ENCODE data around the gene ASCC1. TPM values are rescaled to one million over a fixed set of nuclear protein-coding genes. Genes with fewer than 3 reads are reported as not detected.

ASCC1 gene
- total and polyA plus RNA-seq, 2 of the 13 experiments (the other 11 are each of a cell fraction or from before 2014, with no cell fraction given) = 21.6 to 30.1 TPM

DNA sequence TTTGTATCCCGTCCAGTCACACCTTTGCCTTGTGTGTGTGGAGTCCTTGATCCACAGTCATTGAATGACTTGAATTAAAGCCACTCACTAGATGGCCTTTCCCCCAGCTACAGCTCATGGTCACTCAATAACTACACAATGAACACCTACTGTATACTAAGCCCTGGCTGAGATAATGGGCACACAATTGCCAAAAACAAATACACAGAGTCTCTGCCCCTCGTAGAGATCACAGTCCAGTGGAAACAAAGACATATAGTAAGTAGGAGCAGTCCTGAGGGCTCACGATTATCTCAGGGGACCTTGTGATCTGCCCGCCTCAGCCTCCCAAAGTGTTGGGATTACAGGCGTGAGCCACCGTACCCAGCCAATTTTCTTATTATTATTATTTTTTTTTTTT is 35.6 kb upstream of the ASCC1 start (continued):
- TF ChIP-seq ZNF230 (CRISPR knock-in tag; IDR thresholded peaks at IDR 0.05) (no peak), HNF4G (IDR thresholded peaks at IDR 0.05; ENCODE audit: borderline replicate concordance, low read depth, low read length) (peak; percentile 75), HNF4G (CRISPR knock-in tag; IDR thresholded peaks at IDR 0.05; ENCODE audit: borderline replicate concordance, low read depth) (peak; percentile 44; the same call in 1 of the 2 replicates), NFYC (CRISPR knock-in tag; IDR thresholded peaks at IDR 0.05) (no peak; the same call in 1 of the 2 replicates), ZNF841 (CRISPR knock-in tag; IDR thresholded peaks at IDR 0.05; ENCODE audit: borderline replicate concordance) (no peak), ZNF460 (CRISPR knock-in tag; IDR thresholded peaks at IDR 0.05; ENCODE audit: borderline replicate concordance) (peak; percentile 67; the same call in 1 of the 2 replicates), ATF1 (CRISPR knock-in tag; IDR thresholded peaks at IDR 0.05) (0 out of 2 replicates have a peak, but pooled peaks have one; percentile 13), MBD4 (IDR thresholded peaks at IDR 0.05; ENCODE audit: borderline replicate concordance, low read length) (no peak), ZNF598 (CRISPR knock-in tag; IDR thresholded peaks at IDR 0.05; ENCODE audit: borderline replicate concordance) (no peak), KAT7 (CRISPR knock-in tag; IDR thresholded peaks at IDR 0.05; ENCODE audit: borderline replicate concordance) (no peak), KDM2A (CRISPR knock-in tag; IDR thresholded peaks at IDR 0.05; ENCODE audit: borderline replicate concordance, low read depth) (no peak), ZFAT (CRISPR knock-in tag; conservative IDR thresholded peaks at IDR 0.05) (no peak), ZNF891 (CRISPR knock-in tag; IDR thresholded peaks at IDR 0.05) (no peak), ZNF263 (CRISPR knock-in tag; IDR thresholded peaks at IDR 0.05) (no peak), SIN3B (IDR thresholded peaks at IDR 0.05; ENCODE audit: low read length) (no peak), SNRNP70 (IDR thresholded peaks at IDR 0.05; ENCODE audit: low read depth, low read length) (no peak), SMARCC2 (IDR thresholded peaks at IDR 0.05) (no peak), POGZ (CRISPR knock-in tag; IDR thresholded peaks at IDR 0.05) (peak; percentile 43; the same call in 1 of the 2 replicates), ZBTB10 (CRISPR knock-in tag; IDR thresholded peaks at IDR 0.05; ENCODE audit: borderline replicate concordance) (no peak), ATF7-NPFF (CRISPR knock-in tag; IDR thresholded peaks at IDR 0.05; ENCODE audit: low read depth) (no peak)
- TF ChIP-seq, protein P1, sequence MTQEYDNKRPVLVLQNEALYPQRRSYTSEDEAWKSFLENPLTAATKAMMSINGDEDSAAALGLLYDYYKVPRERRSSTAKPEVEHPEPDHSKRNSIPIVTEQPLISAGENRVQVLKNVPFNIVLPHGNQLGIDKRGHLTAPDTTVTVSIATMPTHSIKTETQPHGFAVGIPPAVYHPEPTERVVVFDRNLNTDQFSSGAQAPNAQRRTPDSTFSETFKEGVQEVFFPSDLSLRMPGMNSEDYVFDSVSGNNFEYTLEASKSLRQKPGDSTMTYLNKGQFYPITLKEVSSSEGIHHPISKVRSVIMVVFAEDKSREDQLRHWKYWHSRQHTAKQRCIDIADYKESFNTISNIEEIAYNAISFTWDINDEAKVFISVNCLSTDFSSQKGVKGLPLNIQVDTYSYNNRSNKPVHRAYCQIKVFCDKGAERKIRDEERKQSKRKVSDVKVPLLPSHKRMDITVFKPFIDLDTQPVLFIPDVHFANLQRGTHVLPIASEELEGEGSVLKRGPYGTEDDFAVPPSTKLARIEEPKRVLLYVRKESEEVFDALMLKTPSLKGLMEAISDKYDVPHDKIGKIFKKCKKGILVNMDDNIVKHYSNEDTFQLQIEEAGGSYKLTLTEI (CRISPR knock-in tag; conservative IDR thresholded peaks at IDR 0.05) = no peak
- TF ChIP-seq, protein P2, sequence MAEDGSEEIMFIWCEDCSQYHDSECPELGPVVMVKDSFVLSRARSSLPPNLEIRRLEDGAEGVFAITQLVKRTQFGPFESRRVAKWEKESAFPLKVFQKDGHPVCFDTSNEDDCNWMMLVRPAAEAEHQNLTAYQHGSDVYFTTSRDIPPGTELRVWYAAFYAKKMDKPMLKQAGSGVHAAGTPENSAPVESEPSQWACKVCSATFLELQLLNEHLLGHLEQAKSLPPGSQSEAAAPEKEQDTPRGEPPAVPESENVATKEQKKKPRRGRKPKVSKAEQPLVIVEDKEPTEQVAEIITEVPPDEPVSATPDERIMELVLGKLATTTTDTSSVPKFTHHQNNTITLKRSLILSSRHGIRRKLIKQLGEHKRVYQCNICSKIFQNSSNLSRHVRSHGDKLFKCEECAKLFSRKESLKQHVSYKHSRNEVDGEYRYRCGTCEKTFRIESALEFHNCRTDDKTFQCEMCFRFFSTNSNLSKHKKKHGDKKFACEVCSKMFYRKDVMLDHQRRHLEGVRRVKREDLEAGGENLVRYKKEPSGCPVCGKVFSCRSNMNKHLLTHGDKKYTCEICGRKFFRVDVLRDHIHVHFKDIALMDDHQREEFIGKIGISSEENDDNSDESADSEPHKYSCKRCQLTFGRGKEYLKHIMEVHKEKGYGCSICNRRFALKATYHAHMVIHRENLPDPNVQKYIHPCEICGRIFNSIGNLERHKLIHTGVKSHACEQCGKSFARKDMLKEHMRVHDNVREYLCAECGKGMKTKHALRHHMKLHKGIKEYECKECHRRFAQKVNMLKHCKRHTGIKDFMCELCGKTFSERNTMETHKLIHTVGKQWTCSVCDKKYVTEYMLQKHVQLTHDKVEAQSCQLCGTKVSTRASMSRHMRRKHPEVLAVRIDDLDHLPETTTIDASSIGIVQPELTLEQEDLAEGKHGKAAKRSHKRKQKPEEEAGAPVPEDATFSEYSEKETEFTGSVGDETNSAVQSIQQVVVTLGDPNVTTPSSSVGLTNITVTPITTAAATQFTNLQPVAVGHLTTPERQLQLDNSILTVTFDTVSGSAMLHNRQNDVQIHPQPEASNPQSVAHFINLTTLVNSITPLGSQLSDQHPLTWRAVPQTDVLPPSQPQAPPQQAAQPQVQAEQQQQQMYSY (CRISPR knock-in tag; IDR thresholded peaks at IDR 0.05) = no peak
- TF ChIP-seq, protein P3, sequence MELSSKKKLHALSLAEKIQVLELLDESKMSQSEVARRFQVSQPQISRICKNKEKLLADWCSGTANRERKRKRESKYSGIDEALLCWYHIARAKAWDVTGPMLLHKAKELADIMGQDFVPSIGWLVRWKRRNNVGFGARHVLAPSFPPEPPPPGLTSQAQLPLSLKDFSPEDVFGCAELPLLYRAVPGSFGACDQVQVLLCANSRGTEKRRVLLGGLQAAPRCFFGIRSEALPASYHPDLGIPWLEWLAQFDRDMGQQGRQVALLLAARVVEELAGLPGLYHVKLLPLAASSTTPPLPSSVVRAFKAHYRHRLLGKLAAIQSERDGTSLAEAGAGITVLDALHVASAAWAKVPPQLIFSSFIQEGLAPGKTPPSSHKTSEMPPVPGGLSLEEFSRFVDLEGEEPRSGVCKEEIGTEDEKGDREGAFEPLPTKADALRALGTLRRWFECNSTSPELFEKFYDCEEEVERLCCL (CRISPR knock-in tag; IDR thresholded peaks at IDR 0.05; ENCODE audit: borderline replicate concordance) = no peak

Measured in HepG2 (cell line).